Erythroblast (primary cell): ENCODE measurements around the gene EEF1AKMT3.

ENCODE experiments used
- GATA1 ChIP-seq: IDR thresholded peaks from 2 replicates; pipeline ENCODE4 v1.6.1; 2011; ENCODE audit warnings: low read depth, mild to moderate bottlenecking, control low read depth, low read length, moderate library complexity
- POLR2A ChIP-seq: IDR thresholded peaks from 2 replicates; pipeline ENCODE4 v1.6.1; 2011; ENCODE audit warnings: mild to moderate bottlenecking, low read length

- TF ChIP-seq POLR2A (peak; percentile 85), GATA1 (no peak)
Measured at GRCh38 chr12:57771873-57772428, 463 bp upstream of the EEF1AKMT3 start, which contains the start of gene METTL1.
